Measurements from ENCODE around the gene S1PR5.

S1PR5 gene

DNA sequence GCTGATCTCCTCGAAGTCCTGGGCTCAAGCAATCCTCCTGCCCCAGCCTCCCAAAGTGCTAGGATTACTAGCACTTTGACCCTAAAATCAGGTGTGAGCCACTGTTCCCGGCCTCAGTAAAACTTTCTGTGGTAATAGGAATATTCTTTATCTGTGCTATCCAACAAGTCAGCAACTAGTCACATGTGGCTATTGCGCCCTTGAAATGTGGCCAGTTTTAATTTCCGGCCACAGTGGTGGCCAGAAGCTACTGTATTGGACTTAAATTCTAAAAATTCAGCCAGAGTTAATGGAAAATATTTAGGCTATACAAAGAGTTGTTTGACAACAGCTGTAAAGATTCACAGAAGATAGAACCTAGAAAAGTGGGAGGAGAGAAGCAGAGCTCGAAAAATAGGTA lies 44.1 kb downstream of the S1PR5 start:
- in situ Hi-C loops (cut with HindIII; ENCODE audit: low sequenced_read_pairs) = no loop called here

GRCh38 chr19:10471909-10472308 lies 45.3 kb downstream of the S1PR5 start:
- in situ Hi-C loops (cut with HindIII; ENCODE audit: low sequenced_read_pairs) = no loop called here

GRCh38 chr19:10468133-10468532 lies 49.1 kb downstream of the S1PR5 start:
- in situ Hi-C loops (cut with HindIII; ENCODE audit: low sequenced_read_pairs) = no loop called here

GRCh38 chr19:10467104-10467706 lies 50.0 kb downstream of the S1PR5 start:
- in situ Hi-C loops (cut with HindIII; ENCODE audit: low sequenced_read_pairs) = no loop called here

DNA sequence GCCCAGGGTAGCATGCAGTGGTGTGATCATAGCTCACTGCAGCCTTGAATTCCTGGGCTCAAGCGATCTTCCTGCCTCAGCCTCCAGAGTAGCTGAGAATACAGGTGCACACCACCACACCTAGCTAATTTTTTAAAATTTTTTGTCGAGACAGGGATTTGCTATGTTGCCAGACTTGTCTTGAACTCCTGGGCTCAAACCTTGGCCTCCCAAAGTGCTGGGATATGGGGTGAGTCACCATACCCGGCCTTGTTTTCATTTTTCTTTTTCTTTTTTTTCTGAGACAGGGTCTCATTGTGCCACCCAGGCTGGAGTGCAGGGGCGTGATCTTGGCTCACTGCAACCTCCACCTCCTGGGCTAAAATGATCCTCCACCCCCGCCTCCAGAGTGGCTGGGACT lies 52.8 kb downstream of the S1PR5 start:
- in situ Hi-C loops (cut with HindIII; ENCODE audit: low sequenced_read_pairs) = no loop called here
